HepG2 (cell line): ENCODE measurements around the gene STIP1. TPM values are rescaled to one million over a fixed set of nuclear protein-coding genes. Genes with fewer than 3 reads are reported as not detected.

Experiments
- CBX2 ChIP-seq, 2 experiments: fragments of 200-600 bp in 1 of 2; sonication (generic); formaldehyde crosslinking in 1 of 2; IDR thresholded peaks; 2 replicates each; pipeline versions ENCODE4 v1.7.0 to v1.8.1; 2018 to 2022; ENCODE audit warnings: low read depth in 2 of 2, low read length in 1 of 2, mild to moderate bottlenecking in 1 of 2, missing genetic modification reagents in 1 of 2
- CEBPG ChIP-seq: IDR thresholded peaks from 2 replicates; pipeline ENCODE4 v1.6.1; 2016
- CREB1 ChIP-seq, 2 experiments: fragments of 450-650 bp in 1 of 2; IDR thresholded peaks; 2 replicates each; pipeline ENCODE4 v1.6.1; 2016 to 2017; ENCODE audit warnings: control low read depth in 1 of 2, mild to moderate bottlenecking in 1 of 2, missing compliant biosample characterization in 1 of 2, missing genetic modification characterization in 1 of 2
- IRX3 ChIP-seq: sonication (generic); formaldehyde crosslinking; IDR thresholded peaks from 2 replicates; pipeline ENCODE4 v1.8.1; 2023; ENCODE audit warnings: mild to moderate bottlenecking, low read depth, missing genetic modification reagents, borderline replicate concordance
- KDM2A ChIP-seq: sonication (generic); formaldehyde crosslinking; IDR thresholded peaks from 2 replicates; pipeline ENCODE4 v1.4.0; 2020; ENCODE audit warnings: low read depth, missing genetic modification reagents, borderline replicate concordance
- MEF2D ChIP-seq: sonication (generic); formaldehyde crosslinking; IDR thresholded peaks from 2 replicates; pipeline ENCODE4 v1.5.1; 2020; ENCODE audit warnings: mild to moderate bottlenecking, missing genetic modification reagents
- MZF1 ChIP-seq: sonication (generic); formaldehyde crosslinking; IDR thresholded peaks from 2 replicates; pipeline ENCODE4 v1.8.1; 2023; ENCODE audit warnings: mild to moderate bottlenecking, missing genetic modification reagents, borderline replicate concordance
- NONO ChIP-seq, 2 experiments: fragments of 450-650 bp in 1 of 2; sonication (generic) in 1 of 2; formaldehyde crosslinking in 1 of 2; IDR thresholded peaks in 1 of 2; conservative IDR thresholded peaks in 1 of 2; 2 replicates each; pipeline versions ENCODE4 v1.6.1 to v1.8.0; 2017 to 2022; ENCODE audit warnings: mild to moderate bottlenecking in 1 of 2, missing genetic modification reagents in 1 of 2, moderate library complexity in 1 of 2
- RBFOX2 ChIP-seq: fragments of 200-400 bp; formaldehyde crosslinking; IDR thresholded peaks from 2 replicates; pipeline ENCODE4 v1.6.1; 2017; ENCODE audit warnings: low read depth, mild to moderate bottlenecking, low read length
- REL ChIP-seq: sonication (generic); formaldehyde crosslinking; conservative IDR thresholded peaks from 2 replicates; pipeline ENCODE4 v1.8.0; 2022; ENCODE audit warnings: mild to moderate bottlenecking, missing genetic modification reagents, moderate library complexity
- ZNF296 ChIP-seq: sonication (generic); formaldehyde crosslinking; conservative IDR thresholded peaks from 2 replicates; pipeline ENCODE4 v1.5.0; 2020; ENCODE audit warnings: mild to moderate bottlenecking, missing genetic modification reagents
- ZNF790 ChIP-seq: sonication (generic); formaldehyde crosslinking; IDR thresholded peaks from 2 replicates; pipeline ENCODE4 v1.8.0; 2022; ENCODE audit warnings: missing genetic modification reagents, mild to moderate bottlenecking, borderline replicate concordance
- polyA plus RNA-seq, 8 experiments: library from polyadenylated mRNA; depleted of rRNA in 3 of 8; stranded (reverse) in 7 of 8; unstranded in 1 of 8; fragments of >200 nt; fragmentation: Illumina TruSeq in 4 of 8; extraction: Trizol in 4 of 8; gene quantifications; 2 replicates each; pipeline versions ENCODE4 v1.2.1 to v1.2.3, GENCODE V29; 2011 to 2016; ENCODE audit warnings: low read depth in 4 of 8, missing spikeins in 1 of 8, mixed read lengths in 1 of 8; ENCODE audit not compliant: insufficient read depth in 1 of 8
- total RNA-seq, 5 experiments: library from RNA; depleted of rRNA; stranded (reverse); fragments of >200 nt; fragmentation: Illumina TruSeq; extraction: Trizol; gene quantifications; 2 replicates each; pipeline ENCODE4 v1.2.3, GENCODE V29; 2016; ENCODE audit warnings: low read depth in 1 of 5
- TF ChIP-seq, protein P1 (sequence below): sonication (generic); formaldehyde crosslinking; IDR thresholded peaks from one replicate; pipeline ENCODE4 v1.5.1; 2020; ENCODE audit warnings: mild to moderate bottlenecking, missing genetic modification reagents; ENCODE audit errors: not compliant biosample characterization
- TF ChIP-seq, protein P2 (sequence below): IDR thresholded peaks from 2 replicates; pipeline ENCODE4 v1.6.1; 2016; ENCODE audit warnings: low read depth, missing genetic modification reagents, missing compliant biosample characterization

STIP1 gene
- total and polyA plus RNA-seq, 2 of the 13 experiments (the other 11 are each of a cell fraction or from before 2014, with no cell fraction given), result 81.1 to 217 TPM

DNA sequence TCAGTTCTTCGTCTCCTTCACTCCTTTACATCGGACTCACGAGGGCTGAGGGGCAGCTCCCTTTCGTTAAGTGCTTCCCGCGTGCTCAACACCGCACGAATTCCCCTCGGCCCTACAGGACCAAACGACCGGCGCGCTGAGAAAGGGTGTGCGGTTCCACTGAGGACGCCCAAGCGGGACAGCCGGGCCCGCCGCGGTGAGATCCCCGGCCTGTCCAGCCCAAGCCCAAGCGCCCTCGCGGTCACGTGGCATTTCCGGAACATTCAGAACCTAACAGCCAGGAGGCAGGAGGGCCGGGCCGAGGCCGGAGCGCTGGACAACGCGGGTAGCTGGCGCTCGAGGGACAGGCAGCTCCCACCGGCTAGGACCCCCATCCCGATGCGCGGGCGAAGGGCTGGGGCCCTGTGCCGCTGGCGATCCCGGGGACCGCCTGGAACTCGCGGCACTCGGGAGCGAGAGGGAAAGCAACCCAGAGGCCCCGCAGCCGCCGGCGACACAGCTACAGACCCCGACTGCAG, 737 bp upstream of the STIP1 start (continued):
- TF ChIP-seq, protein P1, sequence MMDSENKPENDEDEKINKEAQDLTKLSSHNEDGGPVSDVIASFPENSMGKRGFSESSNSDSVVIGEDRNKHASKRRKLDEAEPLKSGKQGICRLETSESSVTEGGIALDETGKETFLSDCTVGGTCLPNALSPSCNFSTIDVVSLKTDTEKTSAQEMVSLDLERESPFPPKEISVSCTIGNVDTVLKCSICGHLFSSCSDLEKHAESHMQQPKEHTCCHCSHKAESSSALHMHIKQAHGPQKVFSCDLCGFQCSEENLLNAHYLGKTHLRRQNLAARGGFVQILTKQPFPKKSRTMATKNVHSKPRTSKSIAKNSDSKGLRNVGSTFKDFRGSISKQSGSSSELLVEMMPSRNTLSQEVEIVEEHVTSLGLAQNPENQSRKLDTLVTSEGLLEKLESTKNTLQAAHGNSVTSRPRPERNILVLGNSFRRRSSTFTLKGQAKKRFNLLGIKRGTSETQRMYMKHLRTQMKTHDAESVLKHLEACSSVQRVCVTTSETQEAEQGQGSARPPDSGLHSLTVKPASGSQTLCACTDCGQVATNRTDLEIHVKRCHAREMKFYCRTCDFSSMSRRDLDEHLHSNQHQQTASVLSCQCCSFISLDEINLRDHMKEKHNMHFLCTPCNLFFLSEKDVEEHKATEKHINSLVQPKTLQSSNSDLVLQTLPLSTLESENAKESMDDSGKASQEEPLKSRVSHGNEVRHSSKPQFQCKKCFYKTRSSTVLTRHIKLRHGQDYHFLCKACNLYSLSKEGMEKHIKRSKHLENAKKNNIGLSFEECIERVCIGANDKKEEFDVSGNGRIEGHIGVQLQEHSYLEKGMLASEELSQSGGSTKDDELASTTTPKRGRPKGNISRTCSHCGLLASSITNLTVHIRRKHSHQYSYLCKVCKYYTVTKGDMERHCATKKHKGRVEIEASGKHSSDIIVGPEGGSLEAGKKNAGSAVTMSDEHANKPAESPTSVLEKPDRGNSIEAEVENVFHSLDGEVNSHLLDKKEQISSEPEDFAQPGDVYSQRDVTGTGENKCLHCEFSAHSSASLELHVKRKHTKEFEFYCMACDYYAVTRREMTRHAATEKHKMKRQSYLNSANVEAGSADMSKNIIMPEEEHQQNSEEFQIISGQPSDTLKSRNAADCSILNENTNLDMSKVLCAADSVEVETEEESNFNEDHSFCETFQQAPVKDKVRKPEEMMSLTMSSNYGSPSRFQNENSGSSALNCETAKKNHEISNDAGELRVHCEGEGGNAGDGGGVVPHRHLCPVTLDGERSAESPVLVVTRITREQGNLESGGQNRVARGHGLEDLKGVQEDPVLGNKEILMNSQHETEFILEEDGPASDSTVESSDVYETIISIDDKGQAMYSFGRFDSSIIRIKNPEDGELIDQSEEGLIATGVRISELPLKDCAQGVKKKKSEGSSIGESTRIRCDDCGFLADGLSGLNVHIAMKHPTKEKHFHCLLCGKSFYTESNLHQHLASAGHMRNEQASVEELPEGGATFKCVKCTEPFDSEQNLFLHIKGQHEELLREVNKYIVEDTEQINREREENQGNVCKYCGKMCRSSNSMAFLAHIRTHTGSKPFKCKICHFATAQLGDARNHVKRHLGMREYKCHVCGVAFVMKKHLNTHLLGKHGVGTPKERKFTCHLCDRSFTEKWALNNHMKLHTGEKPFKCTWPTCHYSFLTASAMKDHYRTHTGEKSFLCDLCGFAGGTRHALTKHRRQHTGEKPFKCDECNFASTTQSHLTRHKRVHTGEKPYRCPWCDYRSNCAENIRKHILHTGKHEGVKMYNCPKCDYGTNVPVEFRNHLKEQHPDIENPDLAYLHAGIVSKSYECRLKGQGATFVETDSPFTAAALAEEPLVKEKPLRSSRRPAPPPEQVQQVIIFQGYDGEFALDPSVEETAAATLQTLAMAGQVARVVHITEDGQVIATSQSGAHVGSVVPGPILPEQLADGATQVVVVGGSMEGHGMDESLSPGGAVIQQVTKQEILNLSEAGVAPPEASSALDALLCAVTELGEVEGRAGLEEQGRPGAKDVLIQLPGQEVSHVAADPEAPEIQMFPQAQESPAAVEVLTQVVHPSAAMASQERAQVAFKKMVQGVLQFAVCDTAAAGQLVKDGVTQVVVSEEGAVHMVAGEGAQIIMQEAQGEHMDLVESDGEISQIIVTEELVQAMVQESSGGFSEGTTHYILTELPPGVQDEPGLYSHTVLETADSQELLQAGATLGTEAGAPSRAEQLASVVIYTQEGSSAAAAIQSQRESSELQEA (CRISPR knock-in tag), result peak; percentile 99
- TF ChIP-seq MEF2D (CRISPR knock-in tag) (peak; percentile 85), CREB1 (IDR thresholded peaks at IDR 0.05) (no peak), CREB1 (CRISPR knock-in tag; IDR thresholded peaks at IDR 0.05) (no peak), ZNF296 (peak; percentile 95), NONO (IDR thresholded peaks at IDR 0.05) (no peak), NONO (CRISPR knock-in tag; conservative IDR thresholded peaks at IDR 0.05) (peak; percentile 79; the same call in 1 of the 2 replicates), RBFOX2 (peak; percentile 99), IRX3 (CRISPR knock-in tag) (peak; percentile 97), CEBPG (CRISPR knock-in tag) (no peak), ZNF790 (CRISPR knock-in tag) (peak; percentile 67; the same call in 1 of the 2 replicates), MZF1 (CRISPR knock-in tag) (peak; percentile 86; the same call in 1 of the 2 replicates), CBX2 (IDR thresholded peaks at IDR 0.05; ENCODE audit: low read depth, low read length) (no peak), CBX2 (CRISPR knock-in tag; IDR thresholded peaks at IDR 0.05; ENCODE audit: low read depth) (0 out of 2 replicates have a peak, but pooled peaks have one; percentile 50), KDM2A (CRISPR knock-in tag) (peak; percentile 85), REL (peak; percentile 84; the same call in 1 of the 2 replicates)
- TF ChIP-seq, protein P2, sequence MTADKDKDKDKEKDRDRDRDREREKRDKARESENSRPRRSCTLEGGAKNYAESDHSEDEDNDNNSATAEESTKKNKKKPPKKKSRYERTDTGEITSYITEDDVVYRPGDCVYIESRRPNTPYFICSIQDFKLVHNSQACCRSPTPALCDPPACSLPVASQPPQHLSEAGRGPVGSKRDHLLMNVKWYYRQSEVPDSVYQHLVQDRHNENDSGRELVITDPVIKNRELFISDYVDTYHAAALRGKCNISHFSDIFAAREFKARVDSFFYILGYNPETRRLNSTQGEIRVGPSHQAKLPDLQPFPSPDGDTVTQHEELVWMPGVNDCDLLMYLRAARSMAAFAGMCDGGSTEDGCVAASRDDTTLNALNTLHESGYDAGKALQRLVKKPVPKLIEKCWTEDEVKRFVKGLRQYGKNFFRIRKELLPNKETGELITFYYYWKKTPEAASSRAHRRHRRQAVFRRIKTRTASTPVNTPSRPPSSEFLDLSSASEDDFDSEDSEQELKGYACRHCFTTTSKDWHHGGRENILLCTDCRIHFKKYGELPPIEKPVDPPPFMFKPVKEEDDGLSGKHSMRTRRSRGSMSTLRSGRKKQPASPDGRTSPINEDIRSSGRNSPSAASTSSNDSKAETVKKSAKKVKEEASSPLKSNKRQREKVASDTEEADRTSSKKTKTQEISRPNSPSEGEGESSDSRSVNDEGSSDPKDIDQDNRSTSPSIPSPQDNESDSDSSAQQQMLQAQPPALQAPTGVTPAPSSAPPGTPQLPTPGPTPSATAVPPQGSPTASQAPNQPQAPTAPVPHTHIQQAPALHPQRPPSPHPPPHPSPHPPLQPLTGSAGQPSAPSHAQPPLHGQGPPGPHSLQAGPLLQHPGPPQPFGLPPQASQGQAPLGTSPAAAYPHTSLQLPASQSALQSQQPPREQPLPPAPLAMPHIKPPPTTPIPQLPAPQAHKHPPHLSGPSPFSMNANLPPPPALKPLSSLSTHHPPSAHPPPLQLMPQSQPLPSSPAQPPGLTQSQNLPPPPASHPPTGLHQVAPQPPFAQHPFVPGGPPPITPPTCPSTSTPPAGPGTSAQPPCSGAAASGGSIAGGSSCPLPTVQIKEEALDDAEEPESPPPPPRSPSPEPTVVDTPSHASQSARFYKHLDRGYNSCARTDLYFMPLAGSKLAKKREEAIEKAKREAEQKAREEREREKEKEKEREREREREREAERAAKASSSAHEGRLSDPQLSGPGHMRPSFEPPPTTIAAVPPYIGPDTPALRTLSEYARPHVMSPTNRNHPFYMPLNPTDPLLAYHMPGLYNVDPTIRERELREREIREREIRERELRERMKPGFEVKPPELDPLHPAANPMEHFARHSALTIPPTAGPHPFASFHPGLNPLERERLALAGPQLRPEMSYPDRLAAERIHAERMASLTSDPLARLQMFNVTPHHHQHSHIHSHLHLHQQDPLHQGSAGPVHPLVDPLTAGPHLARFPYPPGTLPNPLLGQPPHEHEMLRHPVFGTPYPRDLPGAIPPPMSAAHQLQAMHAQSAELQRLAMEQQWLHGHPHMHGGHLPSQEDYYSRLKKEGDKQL (CRISPR knock-in tag), result no peak
